ENCODE measurements around the gene TMEM255B. TPM values are rescaled to one million over a fixed set of nuclear protein-coding genes. Genes with fewer than 3 reads are reported as not detected.

The TMEM255B gene
- total RNA-seq, 2 experiments from 2014 or later, result 1.0 to 1.2 TPM

GRCh38 chr13:113856716-113857065 is 97.7 kb downstream of the TMEM255B start:
- Mint-ChIP-seq H3K4me3 (no peak overlapping the region), H3K4me1 (ENCODE audit: low read depth) (peaks cover 17% of the 10 kb centered on the region), H3K27ac (no peak overlapping the region), H3K27me3 (peaks cover 41% of the 10 kb centered on the region), H3K9me3 (no peaks in the 10 kb centered on the region), H3K36me3 (ENCODE audit: low read depth) (no peaks in the 10 kb centered on the region)
- TF ChIP-seq, protein P1, sequence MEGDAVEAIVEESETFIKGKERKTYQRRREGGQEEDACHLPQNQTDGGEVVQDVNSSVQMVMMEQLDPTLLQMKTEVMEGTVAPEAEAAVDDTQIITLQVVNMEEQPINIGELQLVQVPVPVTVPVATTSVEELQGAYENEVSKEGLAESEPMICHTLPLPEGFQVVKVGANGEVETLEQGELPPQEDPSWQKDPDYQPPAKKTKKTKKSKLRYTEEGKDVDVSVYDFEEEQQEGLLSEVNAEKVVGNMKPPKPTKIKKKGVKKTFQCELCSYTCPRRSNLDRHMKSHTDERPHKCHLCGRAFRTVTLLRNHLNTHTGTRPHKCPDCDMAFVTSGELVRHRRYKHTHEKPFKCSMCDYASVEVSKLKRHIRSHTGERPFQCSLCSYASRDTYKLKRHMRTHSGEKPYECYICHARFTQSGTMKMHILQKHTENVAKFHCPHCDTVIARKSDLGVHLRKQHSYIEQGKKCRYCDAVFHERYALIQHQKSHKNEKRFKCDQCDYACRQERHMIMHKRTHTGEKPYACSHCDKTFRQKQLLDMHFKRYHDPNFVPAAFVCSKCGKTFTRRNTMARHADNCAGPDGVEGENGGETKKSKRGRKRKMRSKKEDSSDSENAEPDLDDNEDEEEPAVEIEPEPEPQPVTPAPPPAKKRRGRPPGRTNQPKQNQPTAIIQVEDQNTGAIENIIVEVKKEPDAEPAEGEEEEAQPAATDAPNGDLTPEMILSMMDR (IDR thresholded peaks at IDR 0.05), result no peak
- ChIA-PET CTCF (no interaction called here), POLR2A (no interaction called here)
- H3K4me1 ChIP-seq (ENCODE audit: insufficient read depth, low read length), result peaks cover 19% of the 10 kb centered on the region
- no peaks in the 10 kb centered on the region for H3K27me3 ChIP-seq (ENCODE audit: control insufficient read depth in 1 of 2, insufficient read depth in 2 of 2, low read length in 2 of 2)
- DNase-seq, result peak in 1 of 14 experiments; percentile 2
- no peak for ATAC-seq (ENCODE audit: poor library complexity)
- no peaks in the 10 kb centered on the region for H3K36me3 ChIP-seq (ENCODE audit: insufficient read depth, low read length)
- no peak overlapping the region for H3K27ac ChIP-seq (ENCODE audit: low read depth in 1 of 2, low read length in 2 of 2)
- intact Hi-C loops (cut with DNase I, micrococcal nuclease), result no loop called here
- H3K4me3 ChIP-seq (ENCODE audit: low read length), result no peak overlapping the region
- peaks cover 0 to 5% of the 10 kb centered on the region in 2 experiments for H3K9me3 ChIP-seq (ENCODE audit: control insufficient read depth in 1 of 2, insufficient read depth in 1 of 2, low read length in 2 of 2)

DNA sequence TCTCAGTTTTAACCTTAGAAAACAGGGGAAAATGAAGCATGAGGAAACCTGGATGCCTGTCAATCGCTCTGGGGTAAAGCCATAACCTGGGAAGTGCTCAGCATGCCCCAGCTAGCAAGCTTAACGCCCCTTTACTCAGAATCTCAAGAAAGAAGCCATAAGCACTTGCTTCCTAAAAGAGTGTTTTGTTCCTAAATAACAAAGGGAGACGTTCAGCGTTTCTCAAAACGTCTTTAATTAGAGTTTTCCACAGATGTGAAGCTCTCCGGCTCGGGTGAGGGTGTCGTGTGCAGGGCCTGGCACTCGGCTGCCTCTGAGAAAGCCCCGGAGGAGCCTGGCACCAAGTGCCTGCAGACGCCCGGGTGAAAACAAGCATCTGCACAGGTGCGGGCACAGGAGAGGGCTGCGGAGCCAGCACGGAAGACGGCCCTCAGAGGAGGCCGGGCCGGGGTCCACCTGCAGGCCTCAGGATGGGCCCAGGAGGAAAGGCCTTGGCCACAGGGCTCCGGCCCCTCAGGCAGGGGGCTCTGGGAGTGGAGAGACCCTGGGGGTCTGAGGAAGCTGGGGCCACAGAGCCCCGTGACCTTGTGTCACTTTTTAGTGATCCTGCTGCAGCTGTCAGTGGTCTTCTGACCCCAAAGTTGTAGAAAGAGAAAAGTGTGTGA is 98.6 kb downstream of the TMEM255B start:
- DNase-seq (peak in 1 of 14 experiments; percentile 2), ATAC-seq (ENCODE audit: poor library complexity) (no peak)
- TF ChIP-seq, protein P1 (IDR thresholded peaks at IDR 0.05), result no peak
- H3K27me3 Mint-ChIP-seq, result peaks cover 48% of the 10 kb centered on the region
- H3K4me3 Mint-ChIP-seq, result no peak overlapping the region
- ChIA-PET CTCF (no interaction called here), POLR2A (no interaction called here)
- H3K4me1 Mint-ChIP-seq (ENCODE audit: low read depth), result peaks cover 23% of the 10 kb centered on the region
- Histone ChIP-seq H3K27me3 (ENCODE audit: control insufficient read depth in 1 of 2, insufficient read depth in 2 of 2, low read length in 2 of 2) (peaks cover 5 to 8% of the 10 kb centered on the region in 2 experiments), H3K9me3 (ENCODE audit: control insufficient read depth in 1 of 2, insufficient read depth in 1 of 2, low read length in 2 of 2) (peaks cover 0 to 5% of the 10 kb centered on the region in 2 experiments), H3K4me3 (ENCODE audit: low read length) (no peak overlapping the region), H3K36me3 (ENCODE audit: insufficient read depth, low read length) (no peaks in the 10 kb centered on the region), H3K4me1 (ENCODE audit: insufficient read depth, low read length) (peaks cover 21% of the 10 kb centered on the region), H3K27ac (ENCODE audit: low read depth in 1 of 2, low read length in 2 of 2) (no peak overlapping the region)
- no peaks in the 10 kb centered on the region for H3K9me3 Mint-ChIP-seq
- intact Hi-C loops (cut with DNase I, micrococcal nuclease), result no loop called here
- H3K36me3 Mint-ChIP-seq (ENCODE audit: low read depth), result no peaks in the 10 kb centered on the region
- H3K27ac Mint-ChIP-seq, result no peak overlapping the region

GRCh38 chr13:113859311-113860050 is 100.5 kb downstream of the TMEM255B start:
- TF ChIP-seq, protein P1 (IDR thresholded peaks at IDR 0.05), result no peak
- H3K9me3 Mint-ChIP-seq, result no peaks in the 10 kb centered on the region
- CTCF ChIA-PET, result no interaction called here
- H3K27me3 ChIP-seq (ENCODE audit: control insufficient read depth in 1 of 2, insufficient read depth in 2 of 2, low read length in 2 of 2), result peaks cover 14 to 17% of the 10 kb centered on the region in 2 experiments
- no peak overlapping the region for H3K4me3 Mint-ChIP-seq
- ATAC-seq (ENCODE audit: poor library complexity), result no peak
- peak in 1 of 14 experiments; percentile 1 for DNase-seq
- H3K4me1 ChIP-seq (ENCODE audit: insufficient read depth, low read length), result peaks cover 23% of the 10 kb centered on the region
- intact Hi-C loops (cut with DNase I, micrococcal nuclease), result no loop called here
- no peak overlapping the region for H3K4me3 ChIP-seq (ENCODE audit: low read length)
- H3K36me3 ChIP-seq (ENCODE audit: insufficient read depth, low read length), result no peaks in the 10 kb centered on the region
- H3K27ac ChIP-seq (ENCODE audit: low read depth in 1 of 2, low read length in 2 of 2), result no peak overlapping the region
- peaks cover 0 to 11% of the 10 kb centered on the region in 2 experiments for H3K9me3 ChIP-seq (ENCODE audit: control insufficient read depth in 1 of 2, insufficient read depth in 1 of 2, low read length in 2 of 2)
- H3K27ac Mint-ChIP-seq, result no peak overlapping the region
- POLR2A ChIA-PET, result no interaction called here
- peaks cover 46% of the 10 kb centered on the region for H3K27me3 Mint-ChIP-seq
- no peaks in the 10 kb centered on the region for H3K36me3 Mint-ChIP-seq (ENCODE audit: low read depth)
- peaks cover 20% of the 10 kb centered on the region for H3K4me1 Mint-ChIP-seq (ENCODE audit: low read depth)

Data from CD4-positive, alpha-beta T cell (primary cell).